HG03045 (cell line): Measurements from ENCODE around the gene CHN1.

ENCODE experiments used
- ATAC-seq: cut with Tn5 transposase; IDR thresholded peaks from one replicate; pipeline ENCODE4 v1.9.1; 2021; ENCODE audit warnings: mild to moderate bottlenecking, moderate library complexity; ENCODE audit not compliant: unreplicated experiment

Gene CHN1

GRCh38 chr2:174974131-174974530 lies 31.1 kb downstream of the CHN1 start:
- ATAC-seq, result no peak

- no peak for ATAC-seq
These were observed 32.3 kb downstream of the CHN1 start for GRCh38 chr2:174972924-174973323.

GRCh38 chr2:174971868-174972781 lies 33.1 kb downstream of the CHN1 start:
- ATAC-seq, result no peak

- no peak for ATAC-seq
These were observed 35.1 kb downstream of the CHN1 start for GRCh38 chr2:174970092-174970491.

GRCh38 chr2:174969091-174969734 lies 36.0 kb downstream of the CHN1 start:
- ATAC-seq, result no peak

GRCh38 chr2:174967691-174968260 lies 37.4 kb downstream of the CHN1 start:
- ATAC-seq, result no peak

- no peak for ATAC-seq
These were observed 38.1 kb downstream of the CHN1 start for GRCh38 chr2:174967086-174967485.

- no peak for ATAC-seq
These were observed 39.0 kb downstream of the CHN1 start for GRCh38 chr2:174965992-174966744.

GRCh38 chr2:174965551-174965950 lies 39.6 kb downstream of the CHN1 start:
- ATAC-seq, result no peak

- no peak for ATAC-seq
These were observed 40.8 kb downstream of the CHN1 start for GRCh38 chr2:174964404-174964803.

- ATAC-seq, result no peak
These were observed 41.5 kb downstream of the CHN1 start for GRCh38 chr2:174963437-174964400.

- no peak for ATAC-seq
These were observed 45.4 kb downstream of the CHN1 start for GRCh38 chr2:174959787-174960186.

- ATAC-seq, result no peak
These were observed 48.1 kb downstream of the CHN1 start for GRCh38 chr2:174957050-174957449.

- ATAC-seq, result no peak
These were observed 52.6 kb downstream of the CHN1 start for GRCh38 chr2:174952607-174953006.

GRCh38 chr2:174951745-174952144 lies 53.4 kb downstream of the CHN1 start:
- ATAC-seq, result no peak

- ATAC-seq, result no peak
These were observed 55.0 kb downstream of the CHN1 start for GRCh38 chr2:174949988-174950687.

GRCh38 chr2:174945601-174946260 lies 59.5 kb downstream of the CHN1 start:
- ATAC-seq, result no peak

GRCh38 chr2:174939046-174939445 lies 66.1 kb downstream of the CHN1 start:
- no peak for ATAC-seq

- no peak for ATAC-seq
These were observed 73.5 kb downstream of the CHN1 start for GRCh38 chr2:174931724-174932123.
